Gastroesophageal sphincter (tissue), 3 donors: ENCODE results near the gene TMEM40.
A peak's percentile ranks its signal among the peaks of the same experiment; 100 is the strongest.

ENCODE experiments used
- EP300 ChIP-seq: sonication (generic); formaldehyde crosslinking; IDR thresholded peaks from one replicate; pipeline ENCODE4 v1.6.1; 2017; ENCODE audit warnings: antibody characterized with exemption, mild to moderate bottlenecking
- POLR2A ChIP-seq, 2 donors: fragments of 450-650 bp; IDR thresholded peaks; one replicate each; pipeline ENCODE4 v1.6.1; 2017; ENCODE audit warnings: antibody characterized with exemption in 2 of 2, mild to moderate bottlenecking in 2 of 2, moderate library complexity in 1 of 2
- TF ChIP-seq, protein P1 (sequence below), 4 experiments: fragments of 200-600 bp in 2 of 4; fragments of 450-650 bp in 2 of 4; sonication (generic) in 1 of 4; IDR thresholded peaks; one replicate each; pipeline ENCODE4 v1.5.1; 2017 to 2019; ENCODE audit warnings: antibody characterized with exemption in 4 of 4, mild to moderate bottlenecking in 2 of 4, moderate library complexity in 2 of 4

DNA sequence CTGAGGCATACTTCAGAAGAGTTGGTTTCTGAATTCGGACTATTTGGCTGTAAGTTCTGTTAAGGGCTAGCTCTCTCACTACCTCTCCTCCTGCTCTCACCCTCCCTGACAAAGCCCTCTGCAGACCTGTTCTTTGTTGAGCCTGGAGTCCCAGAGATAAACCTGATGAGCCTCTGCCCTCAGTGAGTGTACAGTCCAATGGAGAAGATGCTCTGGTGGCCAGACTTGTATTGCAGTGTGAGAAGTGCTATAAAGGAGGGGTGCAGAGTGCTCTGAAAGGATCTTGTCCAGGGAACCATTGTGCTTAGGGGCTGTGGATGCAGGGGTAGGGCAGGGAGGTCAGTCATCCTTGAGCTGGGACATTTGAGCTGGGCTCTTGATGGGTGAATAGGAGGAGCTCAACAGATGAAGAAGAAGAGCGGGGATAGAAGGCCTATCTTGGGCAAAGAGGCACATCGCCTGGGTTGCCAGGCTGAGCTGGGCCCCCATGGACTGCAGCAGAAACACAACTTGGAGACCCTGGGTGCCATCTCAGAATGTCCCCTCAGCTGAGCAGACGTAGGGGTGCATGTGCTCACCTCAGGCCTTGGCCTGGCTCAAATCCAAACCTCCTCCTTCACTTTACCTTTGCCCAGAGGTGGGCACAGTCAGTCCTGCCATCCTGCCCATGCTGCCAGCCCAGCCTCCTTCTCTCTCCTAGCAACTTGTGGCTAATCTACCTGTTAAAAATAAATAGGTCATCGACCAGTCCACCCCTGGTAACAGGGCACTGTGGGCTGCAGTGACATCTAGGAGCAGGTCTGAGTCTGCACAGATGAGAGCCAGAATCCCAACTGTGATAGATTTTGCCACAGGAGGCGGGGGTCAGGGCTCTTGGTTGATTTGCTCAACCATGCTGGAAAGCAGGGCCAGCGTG is 40.7 kb upstream of the TMEM40 start:
- TF ChIP-seq, protein P1, sequence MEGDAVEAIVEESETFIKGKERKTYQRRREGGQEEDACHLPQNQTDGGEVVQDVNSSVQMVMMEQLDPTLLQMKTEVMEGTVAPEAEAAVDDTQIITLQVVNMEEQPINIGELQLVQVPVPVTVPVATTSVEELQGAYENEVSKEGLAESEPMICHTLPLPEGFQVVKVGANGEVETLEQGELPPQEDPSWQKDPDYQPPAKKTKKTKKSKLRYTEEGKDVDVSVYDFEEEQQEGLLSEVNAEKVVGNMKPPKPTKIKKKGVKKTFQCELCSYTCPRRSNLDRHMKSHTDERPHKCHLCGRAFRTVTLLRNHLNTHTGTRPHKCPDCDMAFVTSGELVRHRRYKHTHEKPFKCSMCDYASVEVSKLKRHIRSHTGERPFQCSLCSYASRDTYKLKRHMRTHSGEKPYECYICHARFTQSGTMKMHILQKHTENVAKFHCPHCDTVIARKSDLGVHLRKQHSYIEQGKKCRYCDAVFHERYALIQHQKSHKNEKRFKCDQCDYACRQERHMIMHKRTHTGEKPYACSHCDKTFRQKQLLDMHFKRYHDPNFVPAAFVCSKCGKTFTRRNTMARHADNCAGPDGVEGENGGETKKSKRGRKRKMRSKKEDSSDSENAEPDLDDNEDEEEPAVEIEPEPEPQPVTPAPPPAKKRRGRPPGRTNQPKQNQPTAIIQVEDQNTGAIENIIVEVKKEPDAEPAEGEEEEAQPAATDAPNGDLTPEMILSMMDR (IDR thresholded peaks at IDR 0.05), result peak in 1 of 4 experiments; percentile 9
- no peak for TF ChIP-seq POLR2A (IDR thresholded peaks at IDR 0.05)
- TF ChIP-seq EP300, result no peak
